Liver (tissue), 3 donors: ENCODE data around the gene ARFGAP3.

Experiments
- EGR1 ChIP-seq, 2 donors: IDR thresholded peaks; 2 replicates each; pipeline ENCODE4 v1.6.1; 2016 to 2018; ENCODE audit warnings: antibody characterized with exemption in 2 of 2, low read depth in 2 of 2
- GABPA ChIP-seq, 2 donors: IDR thresholded peaks in 1 of 2; conservative IDR thresholded peaks in 1 of 2; 2 replicates each; pipeline ENCODE4 v1.6.1; 2016; ENCODE audit warnings: antibody characterized with exemption in 2 of 2, mild to moderate bottlenecking in 1 of 2, moderate library complexity in 1 of 2
- JUND ChIP-seq, 2 donors: IDR thresholded peaks; 2 replicates each; pipeline ENCODE4 v1.6.1; 2016; ENCODE audit warnings: antibody characterized with exemption in 2 of 2
- RAD21 ChIP-seq, 2 donors: IDR thresholded peaks; 2 replicates each; pipeline ENCODE4 v1.6.1; 2016; ENCODE audit warnings: antibody characterized with exemption in 2 of 2, mild to moderate bottlenecking in 2 of 2
- RXRA ChIP-seq, 2 donors: IDR thresholded peaks; 2 replicates each; pipeline ENCODE4 v1.6.1; 2017 to 2018; ENCODE audit warnings: antibody characterized with exemption in 2 of 2, mild to moderate bottlenecking in 1 of 2
- SP1 ChIP-seq: IDR thresholded peaks from 2 replicates; pipeline ENCODE4 v1.6.1; 2018; ENCODE audit warnings: antibody characterized with exemption, mild to moderate bottlenecking
- TAF1 ChIP-seq: conservative IDR thresholded peaks from 2 replicates; pipeline ENCODE4 v1.6.1; 2016; ENCODE audit warnings: antibody characterized with exemption, mild to moderate bottlenecking
- YY1 ChIP-seq: IDR thresholded peaks from 2 replicates; pipeline ENCODE4 v1.6.1; 2016; ENCODE audit warnings: antibody characterized with exemption, mild to moderate bottlenecking
- TF ChIP-seq, protein P1 (sequence below): fragments of 150-350 bp; IDR thresholded peaks from 2 replicates; pipeline ENCODE4 v1.5.1; 2017; ENCODE audit warnings: improper control_type of control experiment, low read depth, low read length; ENCODE audit not compliant: missing input control
- TF ChIP-seq, protein P2 (sequence below): IDR thresholded peaks from 2 replicates; pipeline ENCODE4 v1.6.1; 2016; ENCODE audit warnings: antibody characterized with exemption, mild to moderate bottlenecking
- TF ChIP-seq, protein P3 (sequence below): IDR thresholded peaks from 2 replicates; pipeline ENCODE4 v1.6.1; 2016; ENCODE audit warnings: antibody characterized with exemption
- TF ChIP-seq, protein P4 (sequence below): IDR thresholded peaks from 2 replicates; pipeline ENCODE4 v1.6.1; 2016; ENCODE audit warnings: antibody characterized with exemption
- donor health status: healthy.
- donor health status: healthy.

DNA sequence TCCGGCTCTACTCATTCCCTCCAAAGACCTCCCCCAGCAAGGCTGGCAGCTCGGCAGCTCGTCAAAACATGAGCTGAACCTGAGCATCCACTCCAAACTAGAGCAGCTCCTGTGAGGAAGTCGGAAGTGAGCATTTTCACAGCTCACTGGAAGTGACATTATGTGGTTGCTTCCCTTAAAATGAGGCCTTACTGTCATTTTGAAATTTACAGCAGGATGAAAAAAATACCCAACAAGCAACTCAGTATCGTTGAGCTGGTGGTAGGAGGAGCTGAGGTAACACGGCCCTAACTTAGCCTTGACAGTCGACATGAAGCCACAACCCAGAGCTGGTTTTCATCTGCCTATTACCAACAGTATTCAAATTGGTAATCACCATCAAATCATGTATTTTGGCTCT lies 38.0 kb upstream of the ARFGAP3 start:
- TF ChIP-seq, protein P1, sequence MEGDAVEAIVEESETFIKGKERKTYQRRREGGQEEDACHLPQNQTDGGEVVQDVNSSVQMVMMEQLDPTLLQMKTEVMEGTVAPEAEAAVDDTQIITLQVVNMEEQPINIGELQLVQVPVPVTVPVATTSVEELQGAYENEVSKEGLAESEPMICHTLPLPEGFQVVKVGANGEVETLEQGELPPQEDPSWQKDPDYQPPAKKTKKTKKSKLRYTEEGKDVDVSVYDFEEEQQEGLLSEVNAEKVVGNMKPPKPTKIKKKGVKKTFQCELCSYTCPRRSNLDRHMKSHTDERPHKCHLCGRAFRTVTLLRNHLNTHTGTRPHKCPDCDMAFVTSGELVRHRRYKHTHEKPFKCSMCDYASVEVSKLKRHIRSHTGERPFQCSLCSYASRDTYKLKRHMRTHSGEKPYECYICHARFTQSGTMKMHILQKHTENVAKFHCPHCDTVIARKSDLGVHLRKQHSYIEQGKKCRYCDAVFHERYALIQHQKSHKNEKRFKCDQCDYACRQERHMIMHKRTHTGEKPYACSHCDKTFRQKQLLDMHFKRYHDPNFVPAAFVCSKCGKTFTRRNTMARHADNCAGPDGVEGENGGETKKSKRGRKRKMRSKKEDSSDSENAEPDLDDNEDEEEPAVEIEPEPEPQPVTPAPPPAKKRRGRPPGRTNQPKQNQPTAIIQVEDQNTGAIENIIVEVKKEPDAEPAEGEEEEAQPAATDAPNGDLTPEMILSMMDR: no peak
- TF ChIP-seq RAD21 (IDR thresholded peaks at IDR 0.05) (no peak), RXRA (IDR thresholded peaks at IDR 0.05) (no peak), EGR1 (IDR thresholded peaks at IDR 0.05; ENCODE audit: low read depth in 2 of 2) (no peak), YY1 (no peak), SP1 (no peak), TAF1 (no peak), GABPA (IDR thresholded peaks at IDR 0.05 in 1 of 2, conservative IDR thresholded peaks at IDR 0.05 in 1 of 2) (no peak), JUND (IDR thresholded peaks at IDR 0.05) (no peak)
- TF ChIP-seq, protein P2, sequence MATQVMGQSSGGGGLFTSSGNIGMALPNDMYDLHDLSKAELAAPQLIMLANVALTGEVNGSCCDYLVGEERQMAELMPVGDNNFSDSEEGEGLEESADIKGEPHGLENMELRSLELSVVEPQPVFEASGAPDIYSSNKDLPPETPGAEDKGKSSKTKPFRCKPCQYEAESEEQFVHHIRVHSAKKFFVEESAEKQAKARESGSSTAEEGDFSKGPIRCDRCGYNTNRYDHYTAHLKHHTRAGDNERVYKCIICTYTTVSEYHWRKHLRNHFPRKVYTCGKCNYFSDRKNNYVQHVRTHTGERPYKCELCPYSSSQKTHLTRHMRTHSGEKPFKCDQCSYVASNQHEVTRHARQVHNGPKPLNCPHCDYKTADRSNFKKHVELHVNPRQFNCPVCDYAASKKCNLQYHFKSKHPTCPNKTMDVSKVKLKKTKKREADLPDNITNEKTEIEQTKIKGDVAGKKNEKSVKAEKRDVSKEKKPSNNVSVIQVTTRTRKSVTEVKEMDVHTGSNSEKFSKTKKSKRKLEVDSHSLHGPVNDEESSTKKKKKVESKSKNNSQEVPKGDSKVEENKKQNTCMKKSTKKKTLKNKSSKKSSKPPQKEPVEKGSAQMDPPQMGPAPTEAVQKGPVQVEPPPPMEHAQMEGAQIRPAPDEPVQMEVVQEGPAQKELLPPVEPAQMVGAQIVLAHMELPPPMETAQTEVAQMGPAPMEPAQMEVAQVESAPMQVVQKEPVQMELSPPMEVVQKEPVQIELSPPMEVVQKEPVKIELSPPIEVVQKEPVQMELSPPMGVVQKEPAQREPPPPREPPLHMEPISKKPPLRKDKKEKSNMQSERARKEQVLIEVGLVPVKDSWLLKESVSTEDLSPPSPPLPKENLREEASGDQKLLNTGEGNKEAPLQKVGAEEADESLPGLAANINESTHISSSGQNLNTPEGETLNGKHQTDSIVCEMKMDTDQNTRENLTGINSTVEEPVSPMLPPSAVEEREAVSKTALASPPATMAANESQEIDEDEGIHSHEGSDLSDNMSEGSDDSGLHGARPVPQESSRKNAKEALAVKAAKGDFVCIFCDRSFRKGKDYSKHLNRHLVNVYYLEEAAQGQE: no peak
- TF ChIP-seq, protein P3, sequence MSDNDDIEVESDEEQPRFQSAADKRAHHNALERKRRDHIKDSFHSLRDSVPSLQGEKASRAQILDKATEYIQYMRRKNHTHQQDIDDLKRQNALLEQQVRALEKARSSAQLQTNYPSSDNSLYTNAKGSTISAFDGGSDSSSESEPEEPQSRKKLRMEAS: no peak
- TF ChIP-seq, protein P4, sequence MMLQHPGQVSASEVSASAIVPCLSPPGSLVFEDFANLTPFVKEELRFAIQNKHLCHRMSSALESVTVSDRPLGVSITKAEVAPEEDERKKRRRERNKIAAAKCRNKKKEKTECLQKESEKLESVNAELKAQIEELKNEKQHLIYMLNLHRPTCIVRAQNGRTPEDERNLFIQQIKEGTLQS: no peak
